H1 (cell line): ENCODE data around the gene CACNA1F. TPM values are rescaled to one million over a fixed set of nuclear protein-coding genes. Genes with fewer than 3 reads are reported as not detected.

Experiments
- CTCF ChIA-PET: fragments of 300-600 bp; sonication (Branson Sonifier 250); formaldehyde crosslinking; loops from one replicate; lab custom pipeline; 2021; ENCODE audit not compliant: partially characterized antibody; lab: Charles Lee
- POLR2A ChIA-PET: fragments of 300-600 bp; sonication (Branson Sonifier 250); formaldehyde crosslinking; loops from one replicate; lab custom pipeline; 2021; ENCODE audit warnings: inconsistent platforms; ENCODE audit not compliant: partially characterized antibody; lab: Charles Lee
- DNase-seq, 2 experiments: peaks; one replicate each; pipeline versions ENCODE4 v3.0.0 to v3.0.0-alpha.2; 2010 to 2022; ENCODE audit warnings: low spot score in 2 of 2, low read depth in 1 of 2, mixed read lengths in 1 of 2
- FAIRE-seq: peaks from 2 replicates; lab custom pipeline; 2011; peaks lifted over from hg19 to GRCh38; lab: Jason Lieb, UNC
- H2AFZ ChIP-seq: 2 replicates; pipeline ENCODE4 v1.8.1; 2012; ENCODE audit warnings: low read length, inconsistent platforms
- H2AK5ac ChIP-seq: 2 replicates; pipeline ENCODE4 v1.6.1; 2013; ENCODE audit warnings: low read depth, low read length
- H2BK120ac ChIP-seq: replicated peaks from 2 replicates; pipeline ENCODE3; 2013; ENCODE audit warnings: low read depth, low read length, inconsistent platforms
- H2BK12ac ChIP-seq: 2 replicates; pipeline ENCODE4 v1.6.1; 2013; ENCODE audit warnings: low read depth, low read length
- H2BK15ac ChIP-seq: 2 replicates; pipeline ENCODE4 v1.6.1; 2013; ENCODE audit warnings: low read length
- H2BK20ac ChIP-seq: 2 replicates; pipeline ENCODE4 v1.6.1; 2013; ENCODE audit warnings: low read length
- H2BK5ac ChIP-seq: 2 replicates; pipeline ENCODE4 v1.6.1; 2013; ENCODE audit warnings: low read depth, low read length
- H3K14ac ChIP-seq: 2 replicates; pipeline ENCODE4 v1.6.1; 2013; ENCODE audit warnings: inconsistent platforms; ENCODE audit not compliant: insufficient read length
- H3K18ac ChIP-seq: 2 replicates; pipeline ENCODE4 v1.6.1; 2013; ENCODE audit warnings: low read length; ENCODE audit errors: extremely low read depth
- H3K23ac ChIP-seq: 2 replicates; pipeline ENCODE4 v1.6.1; 2013; ENCODE audit warnings: inconsistent platforms; ENCODE audit not compliant: insufficient read length
- H3K23me2 ChIP-seq: 2 replicates; pipeline ENCODE4 v1.6.1; 2013; ENCODE audit warnings: low read depth, low read length
- H3K27ac ChIP-seq: 2 replicates; pipeline ENCODE4 v1.6.1; 2011; ENCODE audit warnings: low read depth, low read length, inconsistent platforms
- H3K27me3 ChIP-seq, 4 experiments: replicated peaks in 1 of 4; 1 replicate in 1 of 4; 2 replicates in 3 of 4; pipeline versions ENCODE4 v1.6.1 to v1.8.1; 2011 to 2013; ENCODE audit warnings: low read length in 3 of 4, mild to moderate bottlenecking in 3 of 4, inconsistent platforms in 2 of 4, mixed read lengths in 2 of 4, moderate library complexity in 1 of 4; ENCODE audit not compliant: control insufficient read depth in 3 of 4, insufficient read depth in 3 of 4; ENCODE audit errors: extremely low read depth in 1 of 4
- H3K36me3 ChIP-seq, 4 experiments: 2 replicates each; pipeline versions ENCODE4 v1.6.1 to v1.8.1; 2011 to 2013; ENCODE audit warnings: mild to moderate bottlenecking in 4 of 4, low read length in 3 of 4, moderate library complexity in 2 of 4, control low read depth in 1 of 4, inconsistent platforms in 1 of 4; ENCODE audit not compliant: insufficient read depth in 4 of 4, control insufficient read depth in 2 of 4
- H3K4ac ChIP-seq: replicated peaks from 2 replicates; pipeline ENCODE3; 2013; ENCODE audit warnings: low read length, low read depth, mixed read lengths, inconsistent platforms; ENCODE audit not compliant: insufficient read length
- H3K4me1 ChIP-seq, 4 experiments: replicated peaks in 1 of 4; 1 replicate in 1 of 4; 2 replicates in 3 of 4; pipeline versions ENCODE4 v1.6.1 to v1.8.1; 2011 to 2013; ENCODE audit warnings: low read length in 3 of 4, inconsistent platforms in 2 of 4, mixed read lengths in 1 of 4; ENCODE audit not compliant: insufficient read depth in 4 of 4, control insufficient read depth in 3 of 4
- H3K4me2 ChIP-seq, 2 experiments: 2 replicates each; pipeline versions ENCODE4 v1.6.1 to v1.8.1; 2011 to 2013; ENCODE audit warnings: low read depth in 2 of 2, low read length in 2 of 2, control low read depth in 1 of 2, inconsistent platforms in 1 of 2, mild to moderate bottlenecking in 1 of 2; ENCODE audit not compliant: insufficient read depth in 1 of 2
- H3K4me3 ChIP-seq, 4 experiments: fragments of 200-600, 300-600 bp in 1 of 4; sonication (generic), shearing (Covaris generic), sonication (Bioruptor Twin) in 1 of 4; 2 replicates each; pipeline versions ENCODE4 v1.5.1 to v1.8.1; 2011 to 2016; ENCODE audit warnings: low read length in 4 of 4, low read depth in 3 of 4, control low read depth in 2 of 4, inconsistent platforms in 2 of 4, mild to moderate bottlenecking in 2 of 4, mixed read lengths in 1 of 4, moderate library complexity in 1 of 4; ENCODE audit not compliant: insufficient read depth in 2 of 4; ENCODE audit errors: extremely low read depth in 1 of 4
- H3K56ac ChIP-seq: replicated peaks from 2 replicates; pipeline ENCODE3; 2013; ENCODE audit warnings: low read depth, mild to moderate bottlenecking, mixed read lengths, low read length, inconsistent platforms; ENCODE audit not compliant: insufficient read length
- H3K79me1 ChIP-seq: 2 replicates; pipeline ENCODE4 v1.6.1; 2013; ENCODE audit warnings: low read depth, low read length, control low read depth
- H3K79me2 ChIP-seq, 2 experiments: 2 replicates each; pipeline versions ENCODE4 v1.6.1 to v1.8.1; 2012 to 2013; ENCODE audit warnings: low read length in 2 of 2, mild to moderate bottlenecking in 2 of 2, inconsistent platforms in 1 of 2; ENCODE audit not compliant: insufficient read depth in 2 of 2, control insufficient read depth in 1 of 2
- H3K9ac ChIP-seq, 4 experiments: replicated peaks in 1 of 4; 1 replicate in 1 of 4; 2 replicates in 3 of 4; pipeline versions ENCODE4 v1.6.1 to v1.8.1; 2011 to 2013; ENCODE audit warnings: low read depth in 3 of 4, low read length in 3 of 4, control low read depth in 2 of 4, mild to moderate bottlenecking in 2 of 4, moderate library complexity in 2 of 4, inconsistent platforms in 1 of 4; ENCODE audit errors: extremely low read depth in 1 of 4
- H3K9me3 ChIP-seq, 2 experiments: 2 replicates each; pipeline versions ENCODE4 v1.6.1 to v1.8.1; 2012 to 2013; ENCODE audit warnings: mild to moderate bottlenecking in 2 of 2, moderate library complexity in 2 of 2, control low read depth in 1 of 2, inconsistent platforms in 1 of 2, low read depth in 1 of 2, low read length in 1 of 2, mixed read lengths in 1 of 2; ENCODE audit not compliant: insufficient read depth in 2 of 2
- H4K20me1 ChIP-seq, 2 experiments: replicated peaks in 1 of 2; 2 replicates each; pipeline versions ENCODE3 to v1.8.1; 2011 to 2013; ENCODE audit warnings: inconsistent platforms in 2 of 2, low read length in 2 of 2, mild to moderate bottlenecking in 1 of 2; ENCODE audit not compliant: insufficient read depth in 2 of 2, control insufficient read depth in 1 of 2
- H4K5ac ChIP-seq: 2 replicates; pipeline ENCODE4 v1.6.1; 2013; ENCODE audit warnings: low read length, low read depth, mixed read lengths, inconsistent platforms; ENCODE audit not compliant: insufficient read length
- H4K8ac ChIP-seq: 2 replicates; pipeline ENCODE4 v1.8.0; 2013; ENCODE audit warnings: mild to moderate bottlenecking, moderate library complexity, low read length, inconsistent platforms; ENCODE audit not compliant: insufficient read depth; ENCODE audit errors: extremely low read depth
- H4K91ac ChIP-seq: replicated peaks from 2 replicates; pipeline ENCODE3; 2013; ENCODE audit warnings: low read length, mixed read lengths, inconsistent platforms; ENCODE audit not compliant: insufficient read length
- CREB1 ChIP-seq: IDR thresholded peaks from 2 replicates; pipeline ENCODE4 v1.6.1; 2012; ENCODE audit warnings: inconsistent platforms
- EGR1 ChIP-seq: IDR thresholded peaks from 2 replicates; pipeline ENCODE4 v1.6.1; 2011; ENCODE audit warnings: low read depth, low read length, borderline replicate concordance
- FOSL1 ChIP-seq: IDR thresholded peaks from 2 replicates; pipeline ENCODE4 v1.6.1; 2011; ENCODE audit warnings: mild to moderate bottlenecking, low read depth, low read length, moderate library complexity; ENCODE audit not compliant: insufficient read depth
- GTF2F1 ChIP-seq: IDR thresholded peaks from 2 replicates; pipeline ENCODE4 v1.6.1; 2012; ENCODE audit warnings: low read depth, low read length, improper control_type of control experiment, borderline replicate concordance
- HDAC2 ChIP-seq, 2 experiments: fragments of 300-600 bp in 1 of 2; sonication (generic) in 1 of 2; IDR thresholded peaks; 2 replicates each; pipeline ENCODE4 v1.6.1; 2011 to 2012; ENCODE audit warnings: low read depth in 2 of 2, low read length in 2 of 2, mild to moderate bottlenecking in 2 of 2, moderate library complexity in 2 of 2, borderline replicate concordance in 1 of 2, inconsistent platforms in 1 of 2
- NRF1 ChIP-seq: IDR thresholded peaks from 2 replicates; pipeline ENCODE4 v1.6.1; 2011; ENCODE audit warnings: mild to moderate bottlenecking, low read depth, low read length, improper control_type of control experiment
- WGBS, 2 experiments: shearing (Covaris generic) in 1 of 2; methylation state at CpG; one replicate each; pipeline versions ENCODE4 v1.1.6 to v1.1.7; 2013 to 2015; ENCODE audit warnings: low lambda C conversion rate in 2 of 2, mixed read lengths in 2 of 2, inconsistent platforms in 1 of 2, low coverage in 1 of 2, missing lambda C conversion rate in 1 of 2; ENCODE audit not compliant: insufficient replicate concordance in 2 of 2, insufficient coverage in 1 of 2, insufficient read length in 1 of 2; ENCODE audit errors: extremely low coverage in 1 of 2, missing lambda C conversion rate in 1 of 2; 5-methylcytosine and 5-hydroxymethylcytosine counted together
- polyA plus RNA-seq, 7 experiments: library from polyadenylated mRNA; depleted of rRNA in 3 of 7; stranded (reverse) in 5 of 7; unstranded in 2 of 7; fragments of >200 nt in 5 of 7; fragments of 200-250 nt in 2 of 7; gene quantifications; 1 replicate in 5 of 7; 2 replicates in 1 of 7; 4 replicates in 1 of 7; pipeline versions ENCODE4 v1.2.1 to v1.2.3, GENCODE V29; 2011 to 2013; ENCODE audit warnings: missing spikeins in 2 of 7, mixed read lengths in 2 of 7
- total RNA-seq: library from RNA; stranded (reverse); fragmentation: NEBNext Ultra II Directional; extraction: Animal tissue kit (Norgen Biotek cat#: 25700); gene quantifications from 2 replicates; pipeline ENCODE4 v1.2.1, GENCODE V29; 2021
- TF ChIP-seq, protein P1 (sequence below): IDR thresholded peaks from 2 replicates; pipeline ENCODE4 v1.6.1; 2012; ENCODE audit warnings: inconsistent platforms

The CACNA1F gene
- total and polyA plus RNA-seq, 2 of the 8 experiments (the other 6 are each of a cell fraction or from before 2014, with no cell fraction given) = 0.59 to 0.84 TPM

DNA sequence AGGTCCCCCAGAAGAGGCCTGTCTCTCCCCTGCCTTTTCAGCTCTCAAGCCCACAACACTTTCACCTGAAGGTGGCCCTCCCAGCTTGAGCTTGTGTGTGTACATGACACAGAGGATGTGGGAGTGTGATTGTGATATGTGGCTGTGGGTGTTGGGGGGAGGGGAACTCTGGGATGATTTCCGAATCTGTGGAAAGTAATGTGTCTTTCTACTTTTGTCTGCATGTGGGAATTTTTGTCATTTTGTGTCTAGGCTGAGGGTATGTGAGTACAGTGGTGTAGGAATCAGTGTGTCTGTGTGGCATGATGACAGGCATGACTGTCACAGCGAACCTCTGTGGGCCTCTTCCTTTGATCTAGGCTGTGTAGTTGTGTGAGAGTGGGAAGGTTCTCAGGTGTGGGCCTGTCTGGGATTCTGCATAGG lies 39.6 kb downstream of the CACNA1F start:
- Histone ChIP-seq H3K4ac (no peak overlapping the region), H3K4me2 (no peak overlapping the region), H3K4me3 (no peak overlapping the region), H3K23me2 (no peaks in the 10 kb centered on the region), H3K14ac (no peak overlapping the region), H2BK5ac (no peak overlapping the region), H2BK20ac (no peak overlapping the region), H2AFZ (no peak overlapping the region), H2AK5ac (no peak overlapping the region), H3K56ac (no peak overlapping the region), H3K79me1 (no peaks in the 10 kb centered on the region), H3K9ac (no peak overlapping the region), H3K23ac (no peak overlapping the region), H2BK12ac (no peak overlapping the region), H3K9me3 (no peaks in the 10 kb centered on the region), H2BK120ac (no peak overlapping the region), H3K36me3 (no peaks in the 10 kb centered on the region), H3K27me3 (no peaks in the 10 kb centered on the region), H3K27ac (no peak overlapping the region), H4K20me1 (no peaks in the 10 kb centered on the region), H3K79me2 (no peaks in the 10 kb centered on the region), H3K4me1 (peaks cover 0 to 4% (median 0%) of the 10 kb centered on the region in 4 experiments; a peak in 2 of 7 replicates), H4K91ac (no peak overlapping the region), H2BK15ac (no peak overlapping the region), H3K18ac (no peak overlapping the region), H4K5ac (no peak overlapping the region), H4K8ac (no peak overlapping the region)
- 80% methylated on average over 1 of the region's 2 CpGs; no CpG with 5 or more reads in 1 of the 2 experiments for WGBS, 2 experiments
- POLR2A ChIA-PET = no interaction called here
- DNase-seq (no peak), FAIRE-seq (no peak)
- CTCF ChIA-PET = interaction anchor here (0.7 to 2.5 kb wide), 12 partner anchors 15 to 146 kb away, joined by 3 to 22 read pairs (median 7); partner anchors contain the start of gene CCDC22
- TF ChIP-seq FOSL1 (no peak), EGR1 (no peak), HDAC2 (IDR thresholded peaks at IDR 0.05; ENCODE audit: borderline replicate concordance in 1 of 2, low read depth in 2 of 2, low read length in 2 of 2) (no peak), GTF2F1 (no peak), CREB1 (no peak), NRF1 (no peak)
- TF ChIP-seq, protein P1, sequence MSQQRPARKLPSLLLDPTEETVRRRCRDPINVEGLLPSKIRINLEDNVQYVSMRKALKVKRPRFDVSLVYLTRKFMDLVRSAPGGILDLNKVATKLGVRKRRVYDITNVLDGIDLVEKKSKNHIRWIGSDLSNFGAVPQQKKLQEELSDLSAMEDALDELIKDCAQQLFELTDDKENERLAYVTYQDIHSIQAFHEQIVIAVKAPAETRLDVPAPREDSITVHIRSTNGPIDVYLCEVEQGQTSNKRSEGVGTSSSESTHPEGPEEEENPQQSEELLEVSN = no peak
